ENCODE measurements around the gene YIPF1.

The YIPF1 gene

GRCh38 chr1:53889304-53890298 is at the start of gene YIPF1:
YIPF1 (minus strand) TSS chr1:53889797; CDS start chr1:53888937, 860 bp downstream.
- Histone ChIP-seq H3K27ac (peak within 1 kb of the TSS; percentile 37 to 95 (median 86)), H3K4me3 (peak within 1 kb of the TSS; percentile 69 to 86 (median 75))

DNA sequence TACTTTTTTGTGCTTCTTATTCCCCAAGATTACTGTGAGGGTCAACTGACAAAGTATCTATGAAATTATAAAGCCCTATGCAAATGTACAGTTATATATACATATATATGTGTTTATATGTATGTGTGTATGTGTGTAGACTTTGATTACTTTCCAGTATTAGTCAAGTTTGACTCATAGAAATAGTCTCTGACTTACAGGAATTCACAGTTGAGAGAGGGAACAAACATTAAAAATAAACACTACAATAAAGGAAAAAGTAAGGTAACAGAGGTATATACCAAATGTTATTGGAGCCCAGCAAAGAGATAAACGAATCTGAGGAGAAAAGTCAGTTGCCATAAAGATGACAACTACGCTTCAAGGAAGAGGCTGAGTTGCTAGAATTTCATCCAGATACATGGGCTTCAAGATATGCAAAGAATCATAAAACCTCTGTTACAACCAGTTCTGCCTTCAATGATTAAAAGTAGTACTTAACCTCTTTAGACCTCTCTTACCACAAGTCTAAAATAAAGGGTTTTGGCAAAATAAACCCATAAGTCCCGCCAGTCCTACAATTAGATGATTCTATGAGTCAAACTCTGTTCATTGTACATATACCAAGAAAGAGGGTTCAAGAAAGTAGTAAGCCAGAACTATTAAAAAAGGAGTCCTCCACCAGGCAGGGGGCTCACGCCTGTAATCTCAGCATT is 48.7 kb upstream of the YIPF1 start:
- H3K4me3 ChIP-seq: no peak overlapping the region
- no peak overlapping the region for H3K27ac ChIP-seq

DNA sequence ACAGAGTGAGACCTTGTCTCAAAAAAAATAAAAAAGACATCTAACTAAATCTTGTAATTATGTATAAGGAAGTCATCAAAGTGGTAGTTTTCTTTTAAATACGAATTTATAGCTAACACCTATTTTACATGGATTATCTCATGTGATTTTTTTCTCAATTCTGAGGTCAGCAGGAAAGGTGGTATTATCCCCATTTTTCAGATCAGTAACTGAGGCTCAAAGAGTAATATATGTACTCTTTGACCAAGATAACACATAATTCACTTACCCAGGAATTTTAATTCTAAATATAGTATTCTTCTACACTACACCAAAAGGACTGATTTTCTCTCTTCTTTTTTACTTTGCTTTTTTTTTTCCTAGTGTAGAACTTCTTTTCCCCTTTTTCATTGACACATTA is 46.8 kb upstream of the YIPF1 start:
- Histone ChIP-seq H3K4me3 (no peak overlapping the region), H3K27ac (no peak overlapping the region)

DNA sequence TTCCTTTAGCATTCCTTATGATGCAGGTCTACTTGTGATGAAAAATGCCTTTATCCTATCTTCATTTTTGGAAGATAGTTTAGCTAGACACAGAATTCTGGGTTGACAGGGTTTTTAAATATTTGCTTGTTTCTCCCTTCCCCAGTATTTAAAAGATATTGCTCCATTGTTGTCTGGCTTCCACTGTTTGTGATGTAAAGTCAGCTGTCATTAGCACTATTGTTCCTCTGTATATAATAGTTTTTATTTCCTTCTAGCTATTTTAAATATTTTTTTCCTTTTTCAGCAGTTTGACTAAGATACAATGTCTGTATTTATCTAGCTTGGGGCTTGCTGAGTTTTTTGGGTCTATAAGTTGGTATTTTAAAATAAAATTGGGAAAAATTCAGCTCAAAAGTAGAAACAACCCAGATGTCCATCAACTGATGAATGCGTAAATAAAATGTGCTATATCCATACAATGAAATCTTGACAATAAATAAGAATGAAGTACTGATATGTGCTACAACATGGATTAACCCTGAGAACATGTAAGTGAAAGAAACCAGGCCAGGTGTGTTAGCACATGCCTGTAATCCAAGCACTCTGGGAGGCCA is 44.7 kb upstream of the YIPF1 start:
- Histone ChIP-seq H3K27ac (no peak overlapping the region), H3K4me3 (no peak overlapping the region)

DNA sequence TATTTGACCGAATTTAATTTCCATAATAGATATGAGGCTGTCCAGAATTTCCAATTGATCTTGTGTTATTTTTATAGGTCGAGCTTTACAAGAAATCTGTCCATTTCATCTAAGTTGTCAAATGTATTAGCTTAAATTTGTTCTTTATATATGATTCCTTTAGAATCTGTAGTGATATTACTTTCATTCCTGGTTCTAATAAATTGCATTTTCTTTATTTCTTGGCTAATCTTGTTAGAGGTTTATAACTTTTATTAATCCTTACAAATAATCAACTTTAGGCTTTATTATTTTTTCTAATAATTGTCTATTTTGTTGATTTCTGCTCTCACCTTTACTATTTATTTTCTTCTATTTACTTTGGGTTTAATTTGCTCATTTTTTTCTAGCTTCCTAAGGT is 41.9 kb upstream of the YIPF1 start:
- no peak overlapping the region for H3K4me3 ChIP-seq
- no peak overlapping the region for H3K27ac ChIP-seq

DNA sequence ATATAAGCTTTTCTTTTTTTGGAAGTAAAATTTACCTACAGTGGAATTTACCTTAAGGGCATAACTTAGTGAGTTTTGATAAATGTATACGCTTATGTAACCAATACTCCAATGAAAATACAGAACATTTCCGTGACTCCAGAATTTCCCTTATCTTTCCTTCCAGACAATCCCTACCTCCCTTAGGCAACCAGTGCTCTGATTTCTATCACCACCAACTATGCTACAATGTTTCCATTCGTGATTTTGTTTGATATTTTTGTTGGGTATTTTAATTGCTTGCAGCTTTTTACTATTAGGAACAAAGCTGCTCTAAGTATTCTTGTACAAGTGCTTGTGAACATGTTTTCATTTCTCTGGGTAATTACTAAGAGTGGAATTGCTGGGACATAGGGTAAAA is 41.3 kb upstream of the YIPF1 start:
- no peak overlapping the region for H3K27ac ChIP-seq
- H3K4me3 ChIP-seq: no peak overlapping the region

DNA sequence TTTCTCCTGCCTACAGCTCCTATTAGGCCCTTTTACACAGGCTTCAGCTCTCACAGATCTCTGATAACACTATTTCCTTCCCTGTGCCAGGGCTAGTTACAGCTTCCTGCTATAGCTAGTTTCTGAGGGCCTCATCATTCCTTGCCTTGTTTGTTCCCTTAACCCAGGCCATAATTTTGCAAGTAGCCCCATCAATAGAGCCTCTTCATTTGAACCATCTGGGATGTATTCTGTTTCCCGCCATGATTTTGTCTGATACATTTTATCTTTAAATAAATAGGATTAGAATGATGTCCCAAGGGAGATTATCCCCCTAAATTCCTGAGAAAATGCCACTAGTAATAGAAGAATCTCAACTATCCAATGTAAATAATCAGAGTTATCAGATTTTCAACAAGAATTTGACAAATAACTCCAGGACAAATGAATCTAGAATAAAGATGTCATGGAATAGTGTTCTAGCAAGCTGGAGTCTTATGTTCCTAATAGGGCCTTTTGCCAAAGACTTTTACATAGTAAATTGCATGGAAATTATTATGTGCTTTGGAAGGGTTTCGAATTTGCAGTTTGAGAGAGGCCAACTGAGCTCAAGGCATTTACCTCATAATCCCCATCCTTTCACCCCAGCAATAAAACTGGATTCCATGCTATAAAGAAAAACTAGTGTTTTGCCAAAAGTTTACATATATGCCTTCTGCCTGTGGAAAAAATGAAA is 39.8 kb upstream of the YIPF1 start:
- no peak overlapping the region for H3K4me3 ChIP-seq
- H3K27ac ChIP-seq: no peak overlapping the region

DNA sequence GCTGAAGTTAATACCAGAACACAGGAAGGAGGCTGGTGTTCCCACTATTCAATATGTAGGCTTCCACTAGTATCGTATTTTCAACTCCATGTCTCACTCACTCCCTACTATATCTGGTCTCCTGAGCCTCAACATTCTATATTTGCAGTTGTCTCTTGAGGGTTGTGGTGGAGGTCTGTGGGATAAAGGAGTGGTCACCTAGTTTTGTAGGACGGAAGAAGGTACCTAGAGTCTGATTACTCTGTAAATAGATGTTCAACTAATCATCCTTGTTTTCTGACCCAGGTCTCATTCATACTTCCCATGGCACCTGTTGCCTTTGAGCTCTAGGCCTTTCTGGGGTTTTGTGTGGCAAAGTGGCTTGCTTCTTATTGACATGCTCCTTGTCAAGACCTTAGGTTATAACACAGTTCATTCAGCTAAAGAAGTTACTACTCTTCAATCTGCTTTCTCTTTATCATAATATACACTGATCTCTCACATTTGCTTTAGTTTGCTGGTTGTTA is 37.8 kb upstream of the YIPF1 start:
- no peak overlapping the region for H3K4me3 ChIP-seq
- no peak overlapping the region for H3K27ac ChIP-seq

DNA sequence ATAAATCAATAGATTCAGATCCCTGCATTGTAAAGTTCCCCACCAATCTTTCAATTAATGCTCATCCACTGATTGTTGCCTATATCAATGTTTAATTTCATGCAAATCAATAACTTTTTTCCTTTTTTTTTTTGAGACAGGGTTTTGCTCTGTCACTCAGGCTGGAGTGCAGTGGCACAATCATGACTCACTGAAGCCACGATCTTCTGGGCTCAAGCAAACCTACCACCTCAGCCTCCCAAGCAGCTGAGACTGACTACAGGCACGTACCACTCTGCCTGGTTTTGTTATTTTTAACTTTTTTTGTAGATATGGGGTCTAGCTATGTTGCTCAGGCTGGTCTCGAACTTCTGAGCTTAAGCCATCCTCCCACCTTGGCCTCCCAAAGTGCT is 30.1 kb upstream of the YIPF1 start:
- Histone ChIP-seq H3K4me3 (no peak overlapping the region), H3K27ac (no peak overlapping the region)

DNA sequence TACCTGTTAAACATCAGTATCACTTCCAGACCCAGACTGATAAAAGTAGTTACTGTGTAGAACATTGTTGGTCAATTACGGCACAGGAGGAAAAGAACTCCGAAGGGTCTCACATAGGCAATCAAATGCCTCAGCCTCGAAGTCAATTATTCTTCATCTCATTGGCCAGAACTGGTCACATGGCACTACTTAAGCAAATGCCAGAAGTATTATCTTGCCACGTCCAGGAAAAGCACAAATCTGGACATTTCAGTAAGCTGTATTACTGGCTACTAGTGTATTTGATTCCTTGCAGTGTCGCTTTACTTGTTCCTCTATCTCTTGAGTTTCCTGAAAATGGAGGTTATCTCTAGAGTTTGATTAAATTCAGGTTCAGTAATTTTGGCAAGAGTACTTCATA is 28.7 kb upstream of the YIPF1 start:
- Histone ChIP-seq H3K27ac (no peak overlapping the region), H3K4me3 (no peak overlapping the region)

DNA sequence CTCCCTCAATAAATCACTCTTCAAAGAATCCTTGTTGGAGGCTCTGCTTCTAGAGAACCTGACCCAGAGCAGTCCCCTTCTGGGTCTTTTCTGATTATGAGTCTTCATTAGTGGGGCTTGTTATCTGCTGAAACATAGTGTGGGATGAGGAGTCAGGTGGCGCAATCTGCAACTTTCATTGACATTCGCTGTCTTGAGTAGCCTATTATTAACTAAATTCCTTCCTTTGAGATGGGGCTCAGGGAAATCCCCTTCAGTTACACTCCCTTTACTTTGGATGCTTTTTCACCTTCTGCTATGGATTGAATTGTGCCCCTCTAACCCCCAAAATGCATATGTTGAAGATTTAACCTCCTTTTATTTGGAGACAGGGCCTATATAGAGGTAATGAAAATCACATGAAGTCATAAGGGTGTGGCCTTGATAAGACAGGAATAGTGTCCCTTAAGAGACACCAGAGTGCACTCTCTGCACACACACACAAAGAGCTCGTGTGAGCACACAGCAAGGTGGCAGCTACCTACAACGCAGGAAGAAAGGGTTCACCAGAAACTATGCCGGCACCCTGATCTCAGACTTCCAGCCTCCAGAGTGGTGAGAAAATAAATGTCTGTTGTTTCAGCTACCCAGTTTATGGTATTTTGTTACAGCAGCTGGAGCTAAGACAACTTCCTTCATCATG is 23.9 kb upstream of the YIPF1 start:
- H3K27ac ChIP-seq: no peak overlapping the region

DNA sequence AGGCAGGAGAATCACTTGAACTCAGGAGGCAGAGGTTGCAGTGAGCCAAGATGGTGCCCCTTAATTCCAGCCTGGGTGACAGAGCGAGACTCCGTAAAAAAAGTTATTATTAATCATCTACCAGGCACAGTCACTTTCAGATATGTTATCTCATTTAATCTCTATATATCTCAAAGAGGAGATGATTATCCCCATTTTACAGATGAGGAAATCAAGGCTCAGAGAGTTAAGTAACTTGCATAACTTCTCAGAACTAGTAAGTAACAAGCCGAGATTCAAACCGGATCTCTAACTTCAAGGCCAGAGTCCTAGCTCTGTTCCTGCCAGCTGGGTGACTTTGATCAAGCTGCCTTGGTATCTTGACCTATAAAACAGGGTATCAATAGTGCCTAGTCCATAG is 21.8 kb upstream of the YIPF1 start:
- Histone ChIP-seq H3K4me3 (no peak overlapping the region), H3K27ac (no peak overlapping the region)

More for the DNA sequence above, 23.9 kb upstream of the YIPF1 start:
- no peak overlapping the region for H3K4me3 ChIP-seq

DNA sequence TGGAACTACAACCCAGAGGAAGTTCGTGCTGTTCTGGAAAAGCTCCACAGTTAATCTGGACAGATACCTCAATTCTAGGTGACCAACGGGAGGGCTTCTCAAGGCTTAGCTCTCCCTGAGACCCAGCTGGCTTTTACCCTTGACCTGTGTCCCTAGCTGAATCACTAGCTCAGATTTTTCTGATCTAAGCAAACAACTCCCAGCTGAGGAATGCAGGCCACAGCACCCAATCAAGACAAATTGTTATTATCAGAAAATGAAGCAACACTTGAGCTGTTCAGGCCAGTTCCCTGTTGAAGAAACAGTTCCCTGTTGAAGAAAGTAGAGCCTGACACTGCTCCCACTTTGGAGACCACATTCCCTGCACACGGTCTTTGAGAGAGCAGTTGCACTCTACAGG is 20.3 kb upstream of the YIPF1 start:
- Histone ChIP-seq H3K27ac (no peak overlapping the region), H3K4me3 (no peak overlapping the region)

- Histone ChIP-seq H3K4me3 (no peak overlapping the region), H3K27ac (no peak overlapping the region)
Measured at GRCh38 chr1:53906121-53906520, 16.5 kb upstream of the YIPF1 start.

DNA sequence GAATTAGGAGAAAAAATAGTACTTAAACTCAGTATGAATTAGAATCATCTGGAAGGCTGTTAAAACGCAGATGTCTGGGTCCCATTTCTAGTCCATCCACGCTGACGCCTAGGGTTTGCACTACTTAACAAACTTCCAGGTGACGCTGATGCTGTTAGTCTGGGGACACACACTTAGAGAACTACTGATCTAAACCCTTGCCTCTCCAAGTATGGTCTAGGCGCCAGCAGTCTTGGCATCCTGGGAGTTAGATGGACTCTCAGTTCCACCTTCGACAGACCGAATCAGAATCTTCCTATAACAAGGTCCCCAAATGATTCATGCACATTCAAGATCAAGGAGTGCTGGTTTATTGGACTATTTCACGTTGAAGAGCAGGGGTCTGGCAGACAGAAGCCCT is 15.9 kb upstream of the YIPF1 start:
- Histone ChIP-seq H3K27ac (no peak overlapping the region), H3K4me3 (no peak overlapping the region)

DNA sequence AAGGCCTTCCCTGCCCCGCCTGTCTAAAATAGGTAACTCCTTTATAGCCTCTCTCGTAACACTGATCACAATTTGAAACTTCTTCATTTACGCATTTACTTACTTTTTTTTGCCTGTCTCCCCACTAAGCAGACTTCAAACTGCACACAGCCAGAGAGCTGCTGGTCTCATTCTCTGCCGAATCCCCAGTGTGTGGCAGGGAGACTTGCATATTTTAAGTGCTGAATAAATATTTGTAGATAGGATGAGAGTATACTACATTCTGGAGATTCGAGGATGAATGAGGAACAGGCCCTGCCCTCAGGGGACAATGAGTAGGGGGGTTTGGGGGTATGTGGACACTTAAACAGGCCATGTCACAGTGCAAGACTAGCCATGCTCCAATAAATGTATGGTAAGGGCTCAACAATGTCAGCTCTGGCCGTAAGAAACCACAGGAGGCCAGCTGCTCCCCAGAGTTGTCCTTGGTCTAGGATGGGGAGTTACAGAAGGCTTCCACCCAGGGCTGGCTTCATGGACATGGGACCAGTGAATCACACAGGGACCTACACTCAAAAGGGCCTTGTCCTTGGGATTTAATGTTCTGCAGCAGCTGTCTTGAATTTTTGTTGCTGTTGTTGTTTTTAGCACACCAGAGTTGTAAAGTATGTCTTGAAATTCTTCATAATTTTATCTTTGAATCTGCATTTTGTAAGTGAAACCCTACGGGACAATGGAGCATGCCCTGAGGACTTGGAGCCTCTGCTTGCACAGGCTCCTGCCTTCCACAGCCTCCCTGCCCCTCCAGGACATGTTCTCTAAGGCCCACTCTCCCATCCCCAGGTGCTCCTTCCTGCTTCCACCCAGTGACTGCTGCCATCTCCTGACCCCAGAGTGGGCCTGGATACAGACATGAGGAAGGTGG is 12.9 kb upstream of the YIPF1 start:
- Histone ChIP-seq H3K4me3 (no peak overlapping the region), H3K27ac (no peak overlapping the region)

- Histone ChIP-seq H3K27ac (no peak overlapping the region), H3K4me3 (no peak overlapping the region)
Measured at GRCh38 chr1:53899708-53900107, 10.1 kb upstream of the YIPF1 start.

DNA sequence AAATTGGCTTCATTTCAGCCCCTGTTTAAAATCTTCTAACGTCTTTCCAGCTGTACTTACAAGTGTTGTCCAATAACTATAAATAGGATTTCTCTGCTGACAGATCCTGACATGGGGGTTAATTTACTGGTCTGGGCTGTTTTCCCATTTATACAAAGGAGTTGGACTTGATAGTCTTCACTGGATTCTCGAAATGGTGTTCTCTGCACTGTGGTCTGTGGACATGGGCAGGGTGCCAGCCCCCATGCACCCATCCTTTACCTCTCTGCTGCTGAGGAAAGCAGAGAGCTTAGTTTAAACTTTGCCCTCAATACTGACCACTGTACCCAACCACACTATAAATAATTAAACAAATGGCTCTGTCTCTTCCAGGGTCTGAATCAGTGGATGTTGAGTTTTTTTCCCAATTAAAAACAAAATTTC is 9.6 kb upstream of the YIPF1 start:
- Histone ChIP-seq H3K27ac (no peak overlapping the region), H3K4me3 (no peak overlapping the region)

All from skin epidermis (tissue), 12 donors.